ENCODE results near the gene DDX49.

The DDX49 gene

DNA sequence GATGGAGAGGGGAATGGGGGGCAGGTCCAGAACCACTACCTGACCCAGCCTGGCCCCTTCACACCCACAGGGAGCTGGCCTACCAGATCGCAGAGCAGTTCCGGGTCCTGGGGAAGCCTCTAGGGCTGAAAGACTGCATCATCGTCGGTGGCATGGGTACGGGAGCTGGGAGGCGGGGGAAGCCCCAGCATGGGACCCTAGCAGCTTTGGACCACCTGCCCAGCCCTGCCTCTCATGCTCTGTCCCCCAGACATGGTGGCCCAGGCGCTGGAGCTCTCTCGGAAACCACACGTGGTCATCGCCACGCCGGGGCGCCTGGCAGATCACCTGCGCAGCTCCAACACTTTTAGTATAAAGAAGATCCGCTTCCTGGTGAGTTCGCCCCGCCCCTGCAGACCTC lies 2.1 kb downstream of the DDX49 start:
- H3K27ac ChIP-seq: no peak overlapping the region
- TF ChIP-seq ZFX (IDR thresholded peaks at IDR 0.05) (no peak), CTCF (conservative IDR thresholded peaks at IDR 0.05) (no peak)

DNA sequence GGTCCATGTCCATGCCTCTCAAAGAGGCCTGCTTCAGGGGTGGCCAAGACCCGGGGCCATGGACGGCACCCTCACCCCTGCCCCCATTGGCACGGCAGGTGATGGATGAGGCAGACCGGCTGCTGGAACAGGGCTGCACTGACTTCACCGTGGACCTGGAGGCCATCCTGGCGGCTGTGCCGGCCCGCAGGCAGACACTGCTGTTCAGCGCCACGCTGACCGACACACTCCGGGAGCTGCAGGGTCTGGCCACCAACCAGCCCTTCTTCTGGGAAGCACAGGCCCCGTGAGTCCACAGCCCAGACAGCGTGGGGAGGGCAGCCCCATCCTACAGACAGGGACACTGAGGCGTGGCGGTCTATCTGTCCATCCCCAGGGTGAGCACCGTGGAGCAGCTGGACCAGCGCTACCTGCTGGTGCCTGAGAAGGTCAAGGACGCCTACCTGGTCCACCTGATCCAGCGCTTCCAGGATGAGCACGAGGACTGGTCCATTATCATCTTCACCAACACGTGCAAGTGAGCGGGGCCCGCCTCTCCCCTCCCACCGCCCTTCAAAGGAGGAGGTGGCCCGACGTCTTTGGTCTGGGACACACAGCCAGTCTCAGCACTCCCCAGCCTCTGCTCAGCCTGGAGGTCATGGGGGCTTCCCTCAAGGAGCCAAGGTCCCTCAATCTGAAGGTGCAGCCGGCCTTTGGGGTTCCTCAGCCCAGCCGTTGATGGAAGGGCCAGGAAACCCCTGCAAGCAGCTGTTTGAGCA lies 2.9 kb downstream of the DDX49 start:
- no peak overlapping the region for H3K27ac ChIP-seq
- no peak for TF ChIP-seq ZFX (IDR thresholded peaks at IDR 0.05)
- TF ChIP-seq CTCF (conservative IDR thresholded peaks at IDR 0.05): no peak

- H3K27ac ChIP-seq: no peak overlapping the region
- TF ChIP-seq ZFX (IDR thresholded peaks at IDR 0.05) (no peak), CTCF (conservative IDR thresholded peaks at IDR 0.05) (no peak)
Measured at GRCh38 chr19:18924684-18925213, 5.2 kb downstream of the DDX49 start.

DNA sequence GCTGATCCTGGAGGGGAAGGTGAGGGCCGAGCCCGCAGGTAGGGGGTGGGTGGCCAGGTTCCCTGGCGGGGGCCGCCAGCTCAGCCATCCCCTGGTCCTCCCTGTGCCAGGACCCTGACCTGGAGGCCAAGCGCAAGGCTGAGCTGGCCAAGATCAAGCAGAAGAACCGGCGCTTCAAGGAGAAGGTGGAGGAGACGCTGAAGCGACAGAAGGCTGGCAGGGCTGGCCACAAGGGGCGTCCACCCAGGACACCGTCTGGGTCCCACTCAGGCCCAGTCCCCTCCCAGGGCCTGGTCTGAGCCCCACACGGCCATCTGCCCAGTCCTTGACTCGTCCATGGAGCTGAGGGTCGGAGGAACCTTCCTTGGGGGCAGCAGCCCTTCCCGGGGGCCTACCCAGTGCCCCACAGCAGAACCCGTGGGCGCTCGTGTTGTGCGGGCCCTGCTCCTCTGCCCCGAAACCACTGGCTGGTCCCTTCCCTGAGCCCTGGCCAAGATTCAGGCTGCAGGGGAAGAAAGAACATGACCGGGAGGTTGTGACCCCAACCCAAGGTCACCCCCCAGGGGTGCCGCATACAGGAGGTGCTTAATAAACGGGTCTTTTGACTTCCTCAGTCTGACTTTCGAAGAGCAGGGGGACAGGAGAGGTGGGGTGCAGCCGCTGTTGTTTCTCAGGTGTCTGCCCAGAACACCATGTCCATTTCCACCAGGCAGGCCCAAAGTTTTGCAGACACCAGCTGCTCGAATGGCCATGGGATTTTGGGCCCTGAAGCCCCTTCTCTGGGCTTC lies 8.7 kb downstream of the DDX49 start:
- no peak for TF ChIP-seq CTCF (conservative IDR thresholded peaks at IDR 0.05)
- no peak for TF ChIP-seq ZFX (IDR thresholded peaks at IDR 0.05)
- H3K27ac ChIP-seq: no peak overlapping the region

DNA sequence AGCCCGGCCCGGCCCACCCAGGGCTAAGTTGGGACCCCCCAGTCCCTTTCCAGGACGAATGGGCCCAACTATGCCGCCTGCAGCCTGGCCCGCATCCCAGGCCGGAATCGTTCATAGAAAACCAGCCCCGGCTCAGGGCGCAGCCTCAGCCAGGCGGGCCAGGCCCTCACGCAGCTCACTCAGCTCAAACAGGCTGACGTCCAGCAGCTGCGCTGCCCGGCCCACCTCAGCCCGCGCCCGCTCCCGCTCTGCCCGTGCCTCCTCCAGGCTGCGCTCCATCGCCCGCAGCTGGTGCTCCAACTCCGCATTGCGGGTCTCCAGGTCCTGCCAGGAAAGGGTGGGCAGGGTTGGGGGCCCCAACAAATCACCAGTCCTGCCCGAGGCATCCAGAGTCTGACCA lies 9.8 kb downstream of the DDX49 start:
- H3K27ac ChIP-seq: no peak overlapping the region
- TF ChIP-seq ZFX (IDR thresholded peaks at IDR 0.05) (no peak), CTCF (conservative IDR thresholded peaks at IDR 0.05) (no peak)

DNA sequence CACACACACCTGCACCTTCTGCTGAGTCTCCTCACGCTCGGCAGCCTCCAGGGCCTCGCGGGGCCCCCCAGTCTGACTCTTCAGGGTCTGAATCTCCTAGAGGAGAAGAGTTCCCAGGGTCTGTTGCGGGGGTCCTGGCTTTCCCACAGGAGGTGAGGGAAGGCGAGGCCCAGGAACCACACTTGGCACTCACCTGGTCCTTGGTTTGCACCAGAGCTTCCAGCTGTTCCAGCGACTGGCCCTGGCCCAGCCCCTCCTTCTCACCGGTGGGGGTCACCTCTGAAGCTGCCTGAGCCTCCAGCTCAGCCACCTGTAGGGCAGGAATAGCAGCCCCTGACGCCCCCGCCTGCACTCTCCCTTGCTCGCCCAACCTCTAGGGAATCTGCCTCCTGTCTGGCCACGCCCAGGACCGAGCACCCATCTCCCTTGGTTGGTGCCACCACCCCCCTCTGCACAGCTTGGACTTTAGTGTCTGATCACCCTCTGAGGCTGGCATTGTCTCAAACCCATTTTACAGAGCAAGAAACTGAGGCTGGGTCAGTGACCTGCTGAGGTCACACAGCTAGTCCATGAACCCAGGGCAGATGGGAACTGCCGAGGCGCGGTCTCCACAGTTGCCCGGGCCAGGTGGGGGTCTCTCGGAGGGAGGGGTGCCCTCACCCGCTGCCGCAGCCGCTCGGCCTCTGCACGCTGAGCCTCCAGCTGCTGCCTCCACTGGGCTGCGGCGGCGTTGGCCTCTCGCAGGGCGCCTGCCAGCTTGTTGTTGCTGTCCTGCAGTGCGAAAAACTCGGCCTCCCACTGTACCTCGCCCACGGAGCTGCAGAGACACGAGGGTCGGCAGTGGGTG lies 12.0 kb downstream of the DDX49 start:
- TF ChIP-seq CTCF (conservative IDR thresholded peaks at IDR 0.05) (no peak), ZFX (IDR thresholded peaks at IDR 0.05) (no peak)
- no peak overlapping the region for H3K27ac ChIP-seq

Data from C4-2B (cell line).